Hepatocyte (in vitro differentiated cells): ENCODE measurements around the gene CLIC6.

Experiments
- EZH2 ChIP-seq: fragments of 200-600 bp; sonication (generic); IDR thresholded peaks from 2 replicates; pipeline ENCODE4 v1.6.1; 2016; ENCODE audit warnings: antibody characterized with exemption, mild to moderate bottlenecking, borderline replicate concordance
- EZH2phosphoT487 ChIP-seq: fragments of 200-600 bp; sonication (generic); IDR thresholded peaks from one replicate; pipeline ENCODE4 v1.6.1; 2018; ENCODE audit warnings: antibody characterized with exemption, mild to moderate bottlenecking, low read depth, moderate library complexity; ENCODE audit not compliant: unreplicated experiment, severe bottlenecking
- TF ChIP-seq, protein P1 (sequence below): fragments of 200-600 bp; sonication (generic); IDR thresholded peaks from 2 replicates; pipeline ENCODE4 v1.5.1; 2016; ENCODE audit warnings: antibody characterized with exemption, mild to moderate bottlenecking; ENCODE audit not compliant: poor library complexity

DNA sequence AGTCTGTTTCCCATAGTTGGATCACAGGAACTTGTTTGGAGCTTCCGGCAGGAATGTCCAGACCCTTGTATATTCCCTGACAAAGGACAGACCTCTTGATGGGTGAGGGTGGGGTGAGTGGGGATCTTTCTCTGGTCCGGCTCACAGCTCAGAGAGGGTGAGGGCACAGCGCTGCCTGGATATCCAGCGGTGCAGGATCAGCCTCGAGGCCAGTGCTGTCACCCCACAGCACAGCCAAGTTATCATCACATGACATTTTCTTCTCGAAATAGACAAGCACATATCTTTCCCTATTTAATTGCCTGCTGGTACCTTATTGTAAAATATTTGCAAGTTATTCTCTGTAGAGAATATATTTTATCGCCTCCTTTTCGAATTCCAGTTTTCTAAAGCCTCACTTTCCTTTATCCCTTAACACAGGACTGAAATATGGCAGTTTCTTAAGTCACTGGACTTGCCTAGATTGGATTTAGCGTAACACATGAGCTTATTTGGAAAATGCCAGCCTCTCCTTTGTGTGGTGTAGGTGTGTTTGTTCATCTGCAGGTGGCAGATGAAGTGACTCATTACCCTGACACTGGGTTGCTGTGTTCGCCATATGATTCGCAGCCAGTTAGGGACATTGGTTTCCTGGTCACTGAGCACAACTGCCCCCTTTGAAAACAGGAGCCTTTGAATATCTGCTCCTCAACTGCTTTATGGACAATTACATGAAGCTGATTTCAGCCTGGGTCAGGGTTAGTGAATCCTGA, 21.4 kb downstream of the CLIC6 start:
- TF ChIP-seq, protein P1, sequence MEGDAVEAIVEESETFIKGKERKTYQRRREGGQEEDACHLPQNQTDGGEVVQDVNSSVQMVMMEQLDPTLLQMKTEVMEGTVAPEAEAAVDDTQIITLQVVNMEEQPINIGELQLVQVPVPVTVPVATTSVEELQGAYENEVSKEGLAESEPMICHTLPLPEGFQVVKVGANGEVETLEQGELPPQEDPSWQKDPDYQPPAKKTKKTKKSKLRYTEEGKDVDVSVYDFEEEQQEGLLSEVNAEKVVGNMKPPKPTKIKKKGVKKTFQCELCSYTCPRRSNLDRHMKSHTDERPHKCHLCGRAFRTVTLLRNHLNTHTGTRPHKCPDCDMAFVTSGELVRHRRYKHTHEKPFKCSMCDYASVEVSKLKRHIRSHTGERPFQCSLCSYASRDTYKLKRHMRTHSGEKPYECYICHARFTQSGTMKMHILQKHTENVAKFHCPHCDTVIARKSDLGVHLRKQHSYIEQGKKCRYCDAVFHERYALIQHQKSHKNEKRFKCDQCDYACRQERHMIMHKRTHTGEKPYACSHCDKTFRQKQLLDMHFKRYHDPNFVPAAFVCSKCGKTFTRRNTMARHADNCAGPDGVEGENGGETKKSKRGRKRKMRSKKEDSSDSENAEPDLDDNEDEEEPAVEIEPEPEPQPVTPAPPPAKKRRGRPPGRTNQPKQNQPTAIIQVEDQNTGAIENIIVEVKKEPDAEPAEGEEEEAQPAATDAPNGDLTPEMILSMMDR, result no peak
- TF ChIP-seq EZH2 (no peak), EZH2phosphoT487 (no peak)
